HepG2 (cell line): Measurements from ENCODE around the gene SOS2. TPM values are rescaled to one million over a fixed set of nuclear protein-coding genes. Genes with fewer than 3 reads are reported as not detected.

Experiments used
- CBX2 ChIP-seq, 2 experiments: fragments of 200-600 bp in 1 of 2; sonication (generic); formaldehyde crosslinking in 1 of 2; IDR thresholded peaks; 2 replicates each; pipeline versions ENCODE4 v1.7.0 to v1.8.1; 2018 to 2022; ENCODE audit warnings: low read depth in 2 of 2, low read length in 1 of 2, mild to moderate bottlenecking in 1 of 2, missing genetic modification reagents in 1 of 2
- DPF2 ChIP-seq: sonication (generic); formaldehyde crosslinking; IDR thresholded peaks from 2 replicates; pipeline ENCODE4 v1.4.0; 2020; ENCODE audit warnings: mild to moderate bottlenecking, low read depth, missing genetic modification reagents, borderline replicate concordance
- E2F1 ChIP-seq: sonication (generic); formaldehyde crosslinking; IDR thresholded peaks from 2 replicates; pipeline ENCODE4 v1.5.0; 2020; ENCODE audit warnings: missing genetic modification reagents
- HES4 ChIP-seq: sonication (generic); formaldehyde crosslinking; IDR thresholded peaks from 2 replicates; pipeline ENCODE4 v1.9.0; 2021; ENCODE audit warnings: mild to moderate bottlenecking, missing genetic modification reagents, borderline replicate concordance
- IRF9 ChIP-seq: sonication (generic); formaldehyde crosslinking; IDR thresholded peaks from 2 replicates; pipeline ENCODE4 v1.8.0; 2022; ENCODE audit warnings: missing genetic modification reagents, mild to moderate bottlenecking, borderline replicate concordance
- KDM1A ChIP-seq: IDR thresholded peaks from 2 replicates; pipeline ENCODE4 v1.6.1; 2016; ENCODE audit warnings: missing compliant biosample characterization
- KLF6 ChIP-seq: IDR thresholded peaks from 2 replicates; pipeline ENCODE4 v1.8.0; 2016; ENCODE audit warnings: missing biosample characterization, missing genetic modification reagents
- KMT2B ChIP-seq: IDR thresholded peaks from 2 replicates; pipeline ENCODE4 v1.6.1; 2016; ENCODE audit warnings: missing genetic modification reagents, missing compliant biosample characterization
- MYNN ChIP-seq: sonication (generic); formaldehyde crosslinking; IDR thresholded peaks from 2 replicates; pipeline ENCODE4 v1.4.0; 2020; ENCODE audit warnings: mild to moderate bottlenecking, low read depth, missing genetic modification reagents
- NFIC ChIP-seq: IDR thresholded peaks from 2 replicates; pipeline ENCODE4 v1.6.1; 2012; ENCODE audit warnings: mild to moderate bottlenecking, low read length, inconsistent platforms
- NFRKB ChIP-seq: fragments of 450-650 bp; IDR thresholded peaks from 2 replicates; pipeline ENCODE4 v1.6.1; 2017
- PITX1 ChIP-seq: sonication (generic); formaldehyde crosslinking; IDR thresholded peaks from 2 replicates; pipeline ENCODE4 v1.5.1; 2020; ENCODE audit warnings: mild to moderate bottlenecking, missing genetic modification reagents
- SATB2 ChIP-seq: sonication (generic); formaldehyde crosslinking; IDR thresholded peaks from 2 replicates; pipeline ENCODE4 v1.5.0; 2020; ENCODE audit warnings: missing genetic modification reagents
- SSRP1 ChIP-seq: IDR thresholded peaks from 2 replicates; pipeline ENCODE4 v1.6.1; 2016; ENCODE audit warnings: control low read depth
- THAP8 ChIP-seq: sonication (generic); formaldehyde crosslinking; IDR thresholded peaks from 2 replicates; pipeline ENCODE4 v1.5.1; 2020; ENCODE audit warnings: missing genetic modification reagents, mild to moderate bottlenecking, borderline replicate concordance
- ZNF251 ChIP-seq: sonication (generic); formaldehyde crosslinking; IDR thresholded peaks from 2 replicates; pipeline ENCODE4 v1.9.0; 2021; ENCODE audit warnings: mild to moderate bottlenecking, missing genetic modification reagents
- ZNF260 ChIP-seq: sonication (generic); formaldehyde crosslinking; IDR thresholded peaks from 2 replicates; pipeline ENCODE4 v1.4.0; 2020; ENCODE audit warnings: missing genetic modification reagents, low read depth, mild to moderate bottlenecking, borderline replicate concordance
- ZNF276 ChIP-seq: sonication (generic); formaldehyde crosslinking; IDR thresholded peaks from 2 replicates; pipeline ENCODE4 v1.4.0; 2020; ENCODE audit warnings: mild to moderate bottlenecking, low read depth, missing genetic modification reagents
- ZNF503 ChIP-seq: sonication (generic); formaldehyde crosslinking; IDR thresholded peaks from 2 replicates; pipeline ENCODE4 v1.4.0; 2020; ENCODE audit warnings: missing genetic modification reagents
- ZNF724P ChIP-seq: sonication (generic); formaldehyde crosslinking; IDR thresholded peaks from 2 replicates; pipeline ENCODE4 v1.8.0; 2022; ENCODE audit warnings: missing genetic modification reagents, borderline replicate concordance
- ZSCAN25 ChIP-seq: sonication (generic); formaldehyde crosslinking; IDR thresholded peaks from 2 replicates; pipeline ENCODE4 v1.8.0; 2022; ENCODE audit warnings: mild to moderate bottlenecking, missing genetic modification reagents
- polyA plus RNA-seq, 8 experiments: library from polyadenylated mRNA; depleted of rRNA in 3 of 8; stranded (reverse) in 7 of 8; unstranded in 1 of 8; fragments of >200 nt; fragmentation: Illumina TruSeq in 4 of 8; extraction: Trizol in 4 of 8; gene quantifications; 2 replicates each; pipeline versions ENCODE4 v1.2.1 to v1.2.3, GENCODE V29; 2011 to 2016; ENCODE audit warnings: low read depth in 4 of 8, missing spikeins in 1 of 8, mixed read lengths in 1 of 8; ENCODE audit not compliant: insufficient read depth in 1 of 8
- total RNA-seq, 5 experiments: library from RNA; depleted of rRNA; stranded (reverse); fragments of >200 nt; fragmentation: Illumina TruSeq; extraction: Trizol; gene quantifications; 2 replicates each; pipeline ENCODE4 v1.2.3, GENCODE V29; 2016; ENCODE audit warnings: low read depth in 1 of 5

The SOS2 gene
- total and polyA plus RNA-seq, 2 of the 13 experiments (the other 11 are each of a cell fraction or from before 2014, with no cell fraction given): 9.3 to 12.1 TPM

- TF ChIP-seq ZNF724P (CRISPR knock-in tag): peak; percentile 81; the same call in 1 of the 2 replicates
- no peak for TF ChIP-seq SATB2 (CRISPR knock-in tag)
- TF ChIP-seq KMT2B (CRISPR knock-in tag): peak; percentile 99
- TF ChIP-seq ZNF276 (CRISPR knock-in tag): no peak
- TF ChIP-seq DPF2 (CRISPR knock-in tag): no peak; the same call in 1 of the 2 replicates
- TF ChIP-seq NFIC: no peak
- peak; percentile 59 for TF ChIP-seq PITX1 (CRISPR knock-in tag)
- no peak for TF ChIP-seq CBX2 (IDR thresholded peaks at IDR 0.05; ENCODE audit: low read depth, low read length)
- no peak for TF ChIP-seq CBX2 (CRISPR knock-in tag; IDR thresholded peaks at IDR 0.05; ENCODE audit: low read depth)
- no peak for TF ChIP-seq KDM1A
- TF ChIP-seq NFRKB: no peak
- TF ChIP-seq E2F1: peak; percentile 94
- TF ChIP-seq THAP8 (CRISPR knock-in tag): no peak
- no peak for TF ChIP-seq HES4 (CRISPR knock-in tag)
- TF ChIP-seq SSRP1: no peak
- TF ChIP-seq MYNN (CRISPR knock-in tag): no peak
- TF ChIP-seq ZNF260: no peak
- TF ChIP-seq KLF6: peak; percentile 74; the same call in 1 of the 2 replicates
- TF ChIP-seq ZNF503 (CRISPR knock-in tag): peak; percentile 53
- TF ChIP-seq IRF9 (CRISPR knock-in tag): peak; percentile 69; the same call in 1 of the 2 replicates
- TF ChIP-seq ZNF251 (CRISPR knock-in tag): no peak
- TF ChIP-seq ZSCAN25: 0 out of 2 replicates have a peak, but pooled peaks have one; percentile 62
Observed at GRCh38 chr14:50116181-50116956, 115.0 kb downstream of the SOS2 start, which contains the start of gene VCPKMT (continued).
